IPS-NIHi11 (cell line): ENCODE results near the gene CISD3.

Experiments
- DNase-seq: peaks from one replicate; pipeline ENCODE4 v3.0.0; 2012; ENCODE audit warnings: mixed read lengths, low spot score

Gene CISD3

DNA sequence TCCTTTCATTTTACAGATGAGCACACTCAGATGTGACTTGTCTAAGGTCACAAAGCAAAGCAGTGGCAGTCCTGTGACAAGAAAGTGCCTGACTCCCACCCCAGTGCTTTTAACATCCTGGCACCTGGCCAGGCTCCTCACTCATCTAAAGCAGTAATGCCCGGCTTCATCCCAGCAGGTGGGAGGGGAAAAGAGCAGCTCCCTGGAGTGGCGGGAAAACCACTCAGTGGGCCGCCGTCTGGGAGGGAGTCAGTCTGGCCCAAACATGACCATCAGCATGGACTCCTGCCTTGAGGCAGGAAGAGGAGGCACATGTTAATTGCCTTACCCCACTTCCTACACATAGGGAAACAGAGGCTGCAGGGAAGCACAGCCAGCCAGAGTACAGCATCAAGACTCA, 15.4 kb downstream of the CISD3 start:
- DNase-seq, result no peak

DNA sequence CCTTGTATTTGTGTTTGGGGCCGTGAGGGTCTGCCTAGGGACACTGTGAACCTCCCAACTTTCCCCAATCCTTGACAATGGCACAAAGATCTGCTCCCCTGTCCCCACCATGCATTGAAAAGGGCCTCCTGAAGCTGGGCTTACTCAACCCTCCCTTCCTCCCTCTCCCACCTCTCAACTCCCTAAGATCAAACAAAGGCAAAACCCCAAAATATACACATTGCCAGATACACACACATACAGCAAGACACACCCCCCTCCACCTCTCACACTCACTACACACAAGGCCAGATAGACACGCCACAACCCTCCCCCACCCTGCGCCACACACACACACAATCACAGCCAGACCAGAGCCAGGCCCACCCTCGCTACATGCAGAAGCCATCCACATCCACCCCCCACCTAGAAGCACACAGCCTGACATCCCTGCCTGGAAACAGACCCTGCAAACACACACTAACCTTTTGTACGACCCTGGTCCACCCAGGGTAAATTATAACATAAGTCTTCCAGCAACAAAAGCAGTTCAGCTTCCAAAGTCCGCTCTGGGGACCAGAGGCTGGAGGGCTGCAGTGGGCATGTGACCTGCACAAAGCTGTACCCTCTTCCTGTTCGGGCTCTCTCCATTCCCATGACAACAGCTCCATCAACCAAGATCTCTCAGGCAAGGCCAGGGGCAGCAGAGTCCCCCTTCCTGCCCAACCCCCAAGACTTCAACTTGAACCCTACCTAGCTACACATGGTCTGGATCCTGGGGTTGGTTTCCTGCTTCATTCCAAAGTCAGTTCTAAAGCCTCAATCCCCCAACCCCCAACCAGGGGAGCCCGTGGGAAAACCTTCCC, 16.1 kb downstream of the CISD3 start:
- no peak for DNase-seq

DNA sequence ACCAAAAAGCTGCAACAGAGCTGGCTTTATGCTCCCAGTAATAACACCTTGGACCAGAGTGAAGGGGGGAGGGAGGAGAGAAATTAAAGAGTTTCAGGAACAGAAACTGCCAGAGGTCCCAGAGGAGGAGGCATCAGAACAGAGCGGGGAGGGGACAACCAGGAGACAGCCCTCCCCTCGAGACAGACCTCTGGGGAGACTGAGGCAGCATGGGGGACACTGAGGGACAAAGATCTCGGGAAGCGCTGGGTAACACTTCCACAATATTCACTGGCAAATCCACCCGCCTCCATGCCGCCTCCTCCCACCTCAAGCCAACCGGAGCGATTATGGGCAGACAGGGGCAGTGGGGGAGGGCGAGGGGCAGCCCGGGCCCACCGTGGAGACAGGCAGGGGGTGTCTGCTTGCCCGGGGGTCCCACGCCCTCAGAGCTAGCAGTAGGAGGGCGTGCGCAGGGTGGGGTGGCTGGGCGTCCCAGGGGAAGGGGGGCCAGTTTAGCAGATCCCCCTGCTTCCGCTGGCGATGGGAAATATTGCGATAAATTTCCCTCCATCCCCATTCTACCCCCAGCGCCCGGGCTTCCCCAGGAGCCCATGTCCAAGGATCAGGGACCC, 16.8 kb downstream of the CISD3 start:
- no peak for DNase-seq

DNA sequence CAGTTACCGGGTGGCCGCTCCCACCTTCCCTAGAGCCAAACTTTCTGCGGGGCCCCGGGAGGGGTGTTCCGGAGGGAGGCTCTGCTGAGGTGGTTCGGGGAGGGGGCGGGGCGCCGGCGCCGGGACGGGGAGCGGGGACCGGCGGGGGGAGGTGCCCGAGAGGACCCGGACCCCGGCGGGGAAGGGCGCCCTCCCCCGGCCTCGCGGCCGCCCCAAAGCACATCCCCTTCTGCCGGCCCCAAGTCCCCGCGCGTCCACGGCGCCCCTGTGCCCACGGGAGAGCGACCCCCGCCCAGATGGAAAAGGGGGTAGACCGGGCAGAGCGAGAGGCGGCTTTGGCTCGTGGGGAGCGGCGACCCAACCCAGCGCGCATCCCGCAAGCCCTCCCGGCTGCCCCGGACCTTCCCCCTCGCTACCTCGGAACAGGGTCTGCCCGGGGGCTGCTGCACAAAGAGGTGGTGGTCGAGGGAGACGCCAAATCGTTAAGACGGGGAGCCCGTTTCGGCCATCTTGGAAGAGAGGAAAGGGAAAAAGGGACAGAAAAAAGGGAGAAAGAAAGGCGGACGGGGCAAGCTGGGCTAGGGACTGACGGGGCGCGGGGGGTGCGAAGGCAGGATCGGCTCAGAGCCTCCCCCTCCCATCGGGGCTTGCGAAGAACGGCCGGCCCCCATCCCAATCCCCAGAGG, 17.5 kb downstream of the CISD3 start:
- peak; percentile 78 for DNase-seq

DNA sequence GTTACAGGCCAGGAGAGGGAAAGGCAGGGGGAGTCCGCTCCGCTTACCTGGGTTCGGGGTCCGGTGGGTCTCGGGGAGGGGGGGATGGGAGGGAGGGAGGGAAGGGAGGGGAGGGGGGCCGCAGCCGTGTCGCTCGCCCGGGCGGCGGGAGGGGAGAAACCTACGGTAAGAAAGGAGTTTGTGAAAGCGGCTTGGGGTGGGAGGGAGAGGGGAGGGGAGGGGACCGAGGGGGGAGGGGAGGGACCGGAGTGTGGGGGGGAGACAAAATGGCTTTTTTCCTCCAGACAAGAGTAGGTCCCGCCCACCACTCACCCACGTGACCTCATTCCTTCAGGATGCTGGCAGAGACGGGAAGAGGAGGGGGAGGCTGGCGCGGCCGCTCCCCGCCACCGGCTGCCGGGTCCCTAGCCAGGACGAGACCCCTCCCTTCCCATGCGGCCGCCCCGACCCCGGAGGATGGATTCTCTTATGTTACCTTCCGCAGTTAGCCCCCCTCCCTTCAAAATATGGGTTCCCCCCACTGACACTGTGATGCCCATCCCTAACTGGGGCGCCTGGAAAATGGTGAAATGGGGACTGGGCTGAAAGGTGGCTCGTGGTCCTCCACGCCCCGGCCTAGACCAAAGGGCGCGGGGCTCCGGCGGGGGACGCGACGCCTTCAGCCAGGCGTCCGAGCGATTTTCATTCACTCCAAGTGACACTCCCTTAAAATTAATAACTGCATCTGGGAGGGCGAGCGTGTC, 18.2 kb downstream of the CISD3 start, which contains the start of gene PCGF2:
Gene PCGF2 (minus strand): TSS at position 188 of the 743 bp plus-strand sequence. CDS start 7,934 bp downstream, outside the sequence.
- DNase-seq, result peak; percentile 67

DNA sequence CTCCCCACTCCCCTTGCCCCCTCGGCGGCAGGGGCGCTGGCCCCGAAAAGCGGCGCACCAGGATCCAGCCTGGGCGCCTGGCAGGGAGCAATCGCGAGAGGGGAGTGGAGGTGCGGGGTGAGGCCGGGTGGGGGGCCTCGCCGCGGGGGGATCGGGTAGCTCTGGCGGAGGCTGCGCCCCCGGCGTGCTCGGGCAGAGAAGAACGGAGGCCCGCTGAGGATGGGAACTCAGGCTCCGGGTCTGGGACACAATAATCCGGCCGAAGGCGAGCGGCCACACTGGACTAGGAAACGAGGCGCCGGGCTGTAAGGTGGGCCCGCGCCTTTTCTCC, 18.7 kb downstream of the CISD3 start:
- DNase-seq, result no peak

DNA sequence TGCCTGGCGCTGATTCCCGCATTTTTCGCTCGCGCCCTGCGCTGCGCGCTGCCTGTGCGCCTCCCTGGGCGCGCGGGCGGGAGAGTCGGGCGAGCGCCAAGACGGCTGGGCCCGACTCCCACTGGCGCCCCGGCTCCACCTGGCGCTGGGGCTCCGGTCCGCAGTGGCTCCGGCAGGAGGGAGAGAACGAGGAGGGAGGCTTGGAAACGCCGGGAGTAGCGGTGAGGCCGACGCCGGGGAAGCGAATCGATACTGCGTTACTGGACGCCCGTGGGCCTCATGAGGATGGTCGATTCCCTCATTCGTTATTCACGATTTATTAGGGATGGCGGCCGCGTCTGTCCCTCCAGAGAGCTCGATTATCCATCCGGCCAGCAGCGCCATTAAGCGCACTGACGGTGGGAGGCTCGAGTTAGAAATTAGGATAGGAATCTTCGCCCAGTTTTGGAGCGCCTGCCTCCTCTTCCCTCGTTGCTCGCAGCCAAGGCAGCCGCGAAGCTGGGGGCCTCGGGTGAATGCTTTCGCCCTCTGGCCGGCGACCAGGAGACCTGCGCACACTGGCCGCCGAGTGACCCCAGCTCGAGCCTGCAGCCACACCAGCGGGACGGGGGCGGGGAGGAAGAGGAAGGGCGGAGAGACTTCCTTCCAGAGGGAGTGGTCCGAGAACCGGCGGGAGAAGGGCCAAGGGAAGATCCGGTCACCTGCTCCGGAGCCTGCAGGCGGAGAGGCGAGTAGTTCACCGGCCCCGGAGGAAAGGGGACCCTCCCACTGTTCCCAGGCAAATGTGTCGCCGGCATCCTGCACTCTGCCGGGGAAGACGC, 19.3 kb downstream of the CISD3 start:
- DNase-seq, result peak; percentile 61

DNA sequence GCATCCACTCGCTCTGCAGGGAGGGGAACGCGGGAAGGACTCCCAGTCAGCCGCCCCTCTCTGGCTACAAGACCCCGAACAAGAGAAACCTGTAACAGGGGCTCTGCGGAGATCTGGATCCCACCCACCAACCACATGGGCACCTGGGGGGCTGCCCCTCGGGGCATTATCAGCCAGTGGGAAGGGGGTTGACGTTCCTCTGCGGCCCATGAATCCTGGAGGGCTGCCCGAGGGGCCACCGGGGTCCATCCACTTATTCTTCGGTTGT, 19.8 kb downstream of the CISD3 start:
- no peak for DNase-seq

DNA sequence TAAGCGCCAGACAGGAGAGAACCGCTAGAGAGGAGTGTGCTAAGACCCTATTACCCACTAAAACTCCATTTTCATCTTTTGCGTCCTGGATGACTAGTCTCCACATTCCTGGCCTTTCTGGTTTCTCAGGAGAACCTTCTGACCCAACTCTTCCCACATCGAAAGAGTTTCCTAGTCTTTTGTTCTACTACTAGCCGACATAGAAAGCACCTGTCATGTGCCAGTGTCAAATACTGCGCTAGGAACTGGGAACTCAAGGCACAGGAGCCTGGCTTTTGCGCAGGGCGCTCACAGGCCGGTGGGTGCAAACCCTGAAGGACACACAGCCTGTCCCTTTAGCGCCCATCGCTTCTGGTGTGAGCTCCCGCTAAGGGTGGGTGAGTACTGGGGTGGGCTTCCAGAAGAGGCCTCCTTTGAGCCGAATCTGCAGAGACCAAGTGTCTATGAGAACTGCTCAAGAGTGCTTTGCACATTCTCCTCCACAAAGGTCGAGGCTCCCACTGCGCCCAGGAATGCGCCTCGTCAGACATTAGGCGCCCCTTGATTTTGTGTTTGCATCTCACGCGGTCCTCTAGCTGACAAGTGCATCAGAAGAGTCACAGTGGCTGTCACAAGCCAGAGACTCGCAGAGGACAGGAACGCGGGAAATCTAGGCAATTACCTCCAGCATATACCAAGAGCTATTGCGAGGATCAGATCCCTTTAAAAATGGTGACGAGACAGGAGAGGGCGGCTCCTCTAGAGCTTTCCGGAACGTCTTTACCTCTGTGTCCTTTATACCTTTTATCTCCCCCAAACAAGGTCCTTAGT, 20.4 kb downstream of the CISD3 start:
- no peak for DNase-seq

DNA sequence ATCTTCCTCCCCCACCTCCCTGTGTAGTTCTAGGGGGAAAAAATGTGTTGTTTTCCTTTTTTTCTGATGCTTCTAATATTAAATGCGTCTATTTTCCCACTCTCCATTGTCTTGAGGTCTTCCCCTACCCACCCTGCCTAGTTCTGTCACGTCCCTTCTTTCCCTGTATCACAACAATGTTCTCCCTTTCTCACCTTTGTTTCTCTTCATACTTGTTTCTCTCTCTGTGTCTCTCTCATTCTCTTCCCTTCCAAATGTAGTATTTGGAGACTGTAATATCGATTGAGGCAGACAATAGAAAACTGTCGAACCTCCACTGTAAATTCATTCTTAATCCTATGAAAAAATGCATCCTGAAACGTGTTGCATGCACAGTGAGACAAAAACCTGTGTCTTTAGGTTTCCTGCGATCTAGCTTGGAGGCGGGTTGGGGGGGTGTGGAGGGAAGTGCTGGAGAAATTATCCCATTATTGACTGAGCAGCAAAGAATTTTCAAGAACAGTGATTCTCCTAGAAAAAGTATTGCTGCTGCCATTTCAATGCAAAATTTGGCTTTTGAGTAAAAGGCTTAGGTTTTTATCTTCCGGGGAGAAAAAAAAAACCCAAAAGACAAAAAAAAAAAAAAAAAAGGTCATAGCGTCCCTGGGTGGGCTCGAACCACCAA, 21.1 kb downstream of the CISD3 start:
- no peak for DNase-seq

DNA sequence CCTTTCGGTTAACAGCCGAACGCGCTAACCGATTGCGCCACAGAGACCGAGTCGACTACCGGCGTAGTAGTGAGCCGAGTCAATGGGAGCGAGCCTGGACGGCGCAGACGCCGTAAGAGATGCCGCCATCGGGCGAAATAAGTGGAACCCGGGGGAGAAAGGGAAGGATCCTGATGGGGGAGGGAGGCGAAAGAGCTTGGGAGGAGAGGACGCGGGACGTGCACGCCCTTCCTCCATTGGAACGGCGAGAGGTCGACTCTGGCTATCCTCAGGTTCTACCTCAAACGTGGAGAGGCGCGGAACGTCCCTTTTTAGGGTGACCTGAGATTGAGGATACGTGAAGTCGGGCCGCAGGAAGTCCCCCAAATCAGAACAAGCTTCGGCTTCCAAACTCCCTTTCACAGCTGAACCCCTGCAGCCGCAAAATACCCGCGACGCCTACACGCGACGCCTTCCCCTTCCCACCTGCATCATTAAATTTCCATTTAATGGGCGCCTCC, 21.7 kb downstream of the CISD3 start:
- peak; percentile 55 for DNase-seq

DNA sequence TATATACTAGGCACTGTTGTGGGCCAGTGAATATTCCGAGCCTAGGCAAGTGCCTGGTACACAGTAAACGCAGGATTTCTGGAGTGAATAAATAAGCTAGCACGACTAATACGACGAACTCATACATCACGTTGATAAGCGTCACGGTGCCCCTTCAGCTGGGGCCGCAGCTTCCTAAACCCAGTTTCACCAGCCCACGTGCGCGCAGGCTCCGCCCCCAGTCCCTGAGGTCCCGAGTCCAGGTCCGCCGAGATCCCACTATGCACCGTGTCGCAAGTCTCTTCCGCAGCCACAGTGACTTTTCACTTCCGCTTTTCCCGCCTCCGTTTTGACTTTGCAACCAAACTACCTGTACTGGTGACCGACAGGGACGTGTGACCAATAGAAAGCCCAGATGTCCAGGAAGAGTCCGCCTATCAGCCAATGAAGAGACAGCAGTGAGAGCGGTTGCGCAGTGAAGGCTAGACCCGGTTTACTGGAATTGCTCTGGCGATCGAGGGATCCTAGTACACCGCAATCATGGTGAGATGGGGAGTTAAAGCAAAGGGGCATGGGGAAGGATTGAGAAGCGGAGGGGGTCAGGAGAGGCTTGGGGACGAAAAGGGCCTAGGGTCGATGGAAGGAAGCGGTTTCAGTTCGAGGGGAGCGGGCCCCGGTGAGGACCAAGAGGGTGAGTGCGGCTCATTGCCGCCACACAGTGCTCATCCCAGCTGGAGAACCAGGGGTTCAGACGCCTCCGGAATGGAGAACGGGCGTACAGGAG, 22.3 kb downstream of the CISD3 start, which contains the start of gene PSMB3:
Gene PSMB3 (plus strand): TSS at position 434 of the 763 bp plus-strand sequence. CDS start 86 bp downstream, at position 520.
- peak; percentile 96 for DNase-seq

DNA sequence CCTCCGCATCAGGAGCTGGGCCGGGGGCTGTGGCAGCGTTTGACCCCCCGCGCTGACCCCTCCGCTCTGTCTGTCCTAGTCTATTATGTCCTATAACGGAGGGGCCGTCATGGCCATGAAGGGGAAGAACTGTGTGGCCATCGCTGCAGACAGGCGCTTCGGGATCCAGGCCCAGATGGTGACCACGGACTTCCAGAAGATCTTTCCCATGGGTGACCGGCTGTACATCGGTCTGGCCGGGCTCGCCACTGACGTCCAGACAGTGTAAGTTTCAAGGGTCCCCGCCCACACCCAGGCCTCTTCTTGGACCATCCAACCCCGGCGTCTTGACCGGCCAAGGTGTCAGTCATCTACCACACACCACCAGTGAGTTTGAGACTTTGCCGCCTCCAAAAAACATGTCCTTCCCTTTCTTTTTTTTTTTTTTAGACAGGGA, 22.9 kb downstream of the CISD3 start:
- DNase-seq, result no peak

DNA sequence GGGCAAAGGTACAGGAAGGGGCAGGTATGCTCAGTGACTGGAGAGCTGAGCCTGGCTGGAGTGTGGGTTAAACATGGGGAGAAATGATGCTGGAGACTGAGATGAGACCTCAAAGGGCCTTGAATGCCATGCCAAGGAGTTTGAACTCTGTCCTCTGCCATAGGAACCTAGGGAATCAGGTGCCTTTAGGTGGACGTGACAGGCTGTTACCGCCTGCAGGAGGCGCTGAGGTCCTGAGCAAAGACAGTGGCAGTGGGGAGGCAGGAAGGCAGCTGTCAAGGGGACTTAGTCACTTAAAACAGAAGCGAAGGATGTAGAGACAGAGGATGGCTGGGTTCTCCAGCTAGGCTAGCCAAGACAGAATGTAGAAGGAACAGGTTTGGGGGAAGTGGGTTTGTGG, 31.5 kb downstream of the CISD3 start:
- DNase-seq, result peak; percentile 78

DNA sequence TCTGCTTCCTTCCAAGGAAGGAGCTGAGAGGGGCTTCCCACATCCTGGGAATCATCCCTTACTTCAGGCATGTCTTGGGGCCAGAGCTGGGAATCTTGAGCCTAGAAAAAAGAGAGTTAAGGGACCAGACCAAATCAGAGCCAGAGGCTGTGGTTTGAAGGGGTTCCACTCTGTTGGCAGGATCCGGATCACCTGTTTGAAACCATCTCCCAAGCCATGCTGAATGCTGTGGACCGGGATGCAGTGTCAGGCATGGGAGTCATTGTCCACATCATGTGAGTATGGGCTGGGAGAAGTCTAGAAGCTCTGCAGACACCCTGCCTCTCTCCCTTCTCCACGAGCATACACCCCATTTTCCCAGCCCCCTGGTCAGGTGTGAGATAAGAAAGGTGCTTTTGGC, 32.1 kb downstream of the CISD3 start:
- DNase-seq, result no peak

DNA sequence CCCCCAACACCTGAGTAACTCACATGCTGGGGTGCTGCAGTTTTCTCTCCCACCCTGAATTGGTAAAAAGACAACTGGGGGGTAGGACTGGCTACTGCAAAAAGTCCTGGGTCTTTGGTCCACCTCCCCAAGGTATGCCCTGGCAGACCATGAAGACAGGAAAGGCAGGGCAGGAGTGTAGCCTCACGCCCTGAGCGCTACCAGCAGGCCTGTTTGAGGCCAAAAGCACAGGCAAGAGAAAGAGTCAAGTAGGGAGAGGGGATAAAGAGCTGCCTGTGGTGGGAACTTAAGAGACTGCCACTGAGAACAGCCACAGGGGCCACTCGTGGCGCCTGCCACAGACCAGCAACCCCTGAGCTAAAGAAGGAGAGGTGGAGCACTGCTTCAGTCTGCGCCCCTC, 36.2 kb downstream of the CISD3 start:
- DNase-seq, result no peak

DNA sequence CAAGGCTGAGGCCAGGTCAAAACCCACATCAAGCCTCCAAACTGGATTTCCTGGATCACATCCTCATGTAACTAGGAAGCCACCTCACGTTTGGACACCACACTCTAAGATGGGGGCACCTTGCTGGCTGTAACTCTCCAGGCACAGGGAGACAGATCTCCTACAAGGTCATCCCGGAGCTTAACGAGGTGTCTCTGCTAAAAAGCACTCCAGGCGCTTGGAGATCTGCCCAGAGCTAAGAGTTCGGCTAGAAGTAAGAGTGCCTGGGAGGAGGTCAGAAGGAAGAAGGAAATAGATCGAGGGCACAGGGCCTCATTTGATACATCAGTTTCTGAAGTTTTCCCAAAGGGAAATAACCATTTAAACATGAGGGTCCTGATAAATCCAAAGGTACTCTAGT, 38.3 kb downstream of the CISD3 start:
- no peak for DNase-seq

DNA sequence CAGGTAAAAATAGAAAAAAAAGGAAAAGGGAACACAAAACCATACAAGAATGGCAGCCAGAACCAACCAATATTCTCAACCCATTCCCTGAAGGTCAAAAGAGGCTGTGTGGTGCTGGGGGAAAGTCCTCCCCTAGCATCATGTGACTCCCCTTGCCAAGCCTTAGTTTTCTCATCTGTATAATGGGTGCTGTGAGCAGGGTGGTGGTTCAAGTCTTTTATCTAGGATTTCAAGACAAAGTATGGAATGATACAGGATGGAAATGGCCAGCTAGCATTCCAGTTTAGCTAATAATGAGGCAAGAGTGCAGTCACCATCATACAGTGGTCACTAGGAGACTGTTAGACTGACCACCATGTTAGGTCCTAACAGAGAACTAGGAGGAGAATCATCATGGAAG, 43.1 kb downstream of the CISD3 start:
- DNase-seq, result no peak

DNA sequence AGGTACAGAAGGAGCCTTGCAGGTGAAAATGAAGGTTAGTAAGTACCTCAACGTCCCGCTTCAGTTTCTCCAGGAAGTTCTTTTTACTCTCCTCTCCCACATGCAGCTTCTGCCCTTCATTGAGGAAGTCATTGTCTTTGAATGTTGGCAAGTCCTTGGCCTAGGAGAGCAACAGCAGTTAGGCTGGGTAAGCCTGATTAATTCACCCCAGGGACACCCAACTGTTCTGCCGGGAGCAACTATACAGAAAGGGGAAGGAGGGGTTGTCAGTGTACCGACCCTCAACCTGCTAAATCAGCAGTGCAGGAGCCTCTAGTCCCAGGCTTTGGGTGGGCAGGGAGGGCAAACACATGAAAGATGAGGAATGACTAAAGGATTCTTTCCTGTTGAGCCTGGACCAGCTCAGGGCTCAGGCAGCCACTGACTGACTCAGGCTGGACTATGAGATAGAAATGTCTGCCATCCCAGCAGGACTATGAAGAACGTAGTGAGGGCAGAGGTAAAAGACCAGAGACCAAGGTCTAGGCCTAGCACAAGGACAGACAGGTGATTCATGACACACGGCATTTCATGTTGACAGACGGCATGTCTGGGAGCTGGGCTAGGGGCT, 47.6 kb downstream of the CISD3 start:
- no peak for DNase-seq
